SK-N-SH (cell line): ENCODE data around the gene ABL2.

Source experiments
- CHD2 ChIP-seq: fragments of 150-350 bp; IDR thresholded peaks from 2 replicates; pipeline ENCODE4 v1.6.1; 2018; ENCODE audit warnings: low read length; ENCODE audit not compliant: partially characterized antibody
- CTCF ChIP-seq: fragments of 200-600 bp; sonication (generic); IDR thresholded peaks from 2 replicates; pipeline ENCODE4 v1.6.1; 2017; ENCODE audit warnings: antibody characterized with exemption, mild to moderate bottlenecking, moderate library complexity
- FOXM1 ChIP-seq: IDR thresholded peaks from 2 replicates; pipeline ENCODE4 v1.4.0; 2012; ENCODE audit warnings: low read depth, mild to moderate bottlenecking
- GABPA ChIP-seq: IDR thresholded peaks from 2 replicates; pipeline ENCODE4 v1.4.0; 2012; ENCODE audit warnings: low read depth, mild to moderate bottlenecking
- RCOR1 ChIP-seq: fragments of 150-350 bp; IDR thresholded peaks from 2 replicates; pipeline ENCODE4 v1.6.1; 2017; ENCODE audit warnings: antibody characterized with exemption, low read length
- REST ChIP-seq: IDR thresholded peaks from 2 replicates; pipeline ENCODE4 v1.6.1; 2012; ENCODE audit warnings: mild to moderate bottlenecking, low read depth, low read length, moderate library complexity
- TEAD4 ChIP-seq: IDR thresholded peaks from 2 replicates; pipeline ENCODE4 v1.4.0; 2012; ENCODE audit warnings: mild to moderate bottlenecking, borderline replicate concordance; ENCODE audit not compliant: insufficient read depth

GRCh38 chr1:179262183-179262582 lies 32.7 kb upstream of the ABL2 start:
- TF ChIP-seq CHD2 (no peak), CTCF (no peak), FOXM1 (no peak), GABPA (no peak), REST (no peak), RCOR1 (no peak), TEAD4 (no peak)
